SK-N-SH treated with all-trans-retinoic acid at 6 μM for 48 hours (cell line): ENCODE results near the gene ZNF143.

ENCODE experiments used
- ATAC-seq: fragments of 200-7000 bp; cut with Tn5 transposase; 3 replicates; pipeline ENCODE4 v1.9.1; 2020; ENCODE audit warnings: mild to moderate bottlenecking, moderate library complexity
- BACH2 ChIP-seq: fragments of 250-450 bp; sonication (Bioruptor Pico); IDR thresholded peaks from 2 replicates; pipeline ENCODE4 v1.9.0; 2021; ENCODE audit warnings: mild to moderate bottlenecking, borderline replicate concordance
- CSDC2 ChIP-seq: fragments of 250-450 bp; sonication (Bioruptor Pico); IDR thresholded peaks from 2 replicates; pipeline ENCODE4 v1.5.0; 2020; ENCODE audit warnings: mild to moderate bottlenecking, moderate library complexity
- ESRRG ChIP-seq: fragments of 250-450 bp; sonication (Bioruptor Pico); IDR thresholded peaks from 2 replicates; pipeline ENCODE4 v1.6.1; 2021; ENCODE audit warnings: mild to moderate bottlenecking
- GLIS3 ChIP-seq: fragments of 250-450 bp; sonication (Bioruptor Pico); IDR thresholded peaks from 2 replicates; pipeline ENCODE4 v1.5.0; 2020; ENCODE audit warnings: mild to moderate bottlenecking, moderate library complexity
- ISL1 ChIP-seq: fragments of 250-450 bp; sonication (Bioruptor Pico); IDR thresholded peaks from 2 replicates; pipeline ENCODE4 v2.1.2; 2022; ENCODE audit warnings: mild to moderate bottlenecking, moderate library complexity
- OSR1 ChIP-seq: fragments of 250-450 bp; sonication (Bioruptor Pico); IDR thresholded peaks from 2 replicates; pipeline ENCODE4 v1.8.0; 2022; ENCODE audit warnings: moderate library complexity, mild to moderate bottlenecking, inconsistent platforms
- PPARA ChIP-seq: fragments of 250-450 bp; sonication (Bioruptor Pico); IDR thresholded peaks from 2 replicates; pipeline ENCODE4 v1.5.0; 2020; ENCODE audit warnings: mild to moderate bottlenecking, borderline replicate concordance
- RARB ChIP-seq: fragments of 250-450 bp; sonication (Bioruptor Pico); IDR thresholded peaks from 2 replicates; pipeline ENCODE4 v1.8.0; 2021; ENCODE audit warnings: mild to moderate bottlenecking, moderate library complexity
- SNAI2 ChIP-seq: fragments of 250-450 bp; sonication (Bioruptor Pico); IDR thresholded peaks from 2 replicates; pipeline ENCODE4 v1.5.0; 2020; ENCODE audit warnings: mild to moderate bottlenecking, moderate library complexity
- TCF4 ChIP-seq: fragments of 250-450 bp; sonication (Bioruptor Pico); IDR thresholded peaks from 2 replicates; pipeline ENCODE4 v1.8.0; 2021; ENCODE audit warnings: mild to moderate bottlenecking, moderate library complexity, borderline replicate concordance
- TOX ChIP-seq: fragments of 250-450 bp; sonication (Bioruptor Pico); IDR thresholded peaks from 2 replicates; pipeline ENCODE4 v1.8.0; 2021; ENCODE audit warnings: mild to moderate bottlenecking, moderate library complexity, borderline replicate concordance
- ZC3H10 ChIP-seq: fragments of 250-450 bp; sonication (Bioruptor Pico); IDR thresholded peaks from 2 replicates; pipeline ENCODE4 v1.5.1; 2021; ENCODE audit warnings: mild to moderate bottlenecking, moderate library complexity
- ZFP3 ChIP-seq: fragments of 250-450 bp; sonication (Bioruptor Pico); IDR thresholded peaks from 2 replicates; pipeline ENCODE4 v1.5.0; 2020; ENCODE audit warnings: mild to moderate bottlenecking, moderate library complexity
- ZFP30 ChIP-seq: fragments of 450-650 bp; formaldehyde crosslinking; IDR thresholded peaks from 2 replicates; pipeline ENCODE4 v1.5.0; 2022; ENCODE audit warnings: mild to moderate bottlenecking, moderate library complexity
- ZNF565 ChIP-seq: fragments of 450-650 bp; formaldehyde crosslinking; conservative IDR thresholded peaks from 2 replicates; pipeline ENCODE4 v1.5.0; 2020; ENCODE audit warnings: low read depth, mild to moderate bottlenecking, moderate library complexity
- ZNF70 ChIP-seq: fragments of 450-650 bp; formaldehyde crosslinking; IDR thresholded peaks from 2 replicates; pipeline ENCODE4 v1.5.0; 2020; ENCODE audit warnings: mild to moderate bottlenecking, moderate library complexity
- ZNF8 ChIP-seq: fragments of 450-650 bp; formaldehyde crosslinking; IDR thresholded peaks from 2 replicates; pipeline ENCODE4 v1.5.0; 2020; ENCODE audit warnings: mild to moderate bottlenecking, moderate library complexity
- TF ChIP-seq, protein P1 (sequence below): fragments of 250-450 bp; sonication (Bioruptor Pico); IDR thresholded peaks from 2 replicates; pipeline ENCODE4 v1.5.1; 2020; ENCODE audit warnings: low read depth, mild to moderate bottlenecking, moderate library complexity
- TF ChIP-seq, protein P2 (sequence below): fragments of 250-450 bp; sonication (Bioruptor Pico); IDR thresholded peaks from 2 replicates; pipeline ENCODE4 v1.8.0; 2021; ENCODE audit warnings: low read depth, mild to moderate bottlenecking, moderate library complexity, borderline replicate concordance
- TF ChIP-seq, protein P3 (sequence below): fragments of 250-450 bp; sonication (Bioruptor Pico); IDR thresholded peaks from 2 replicates; pipeline ENCODE4 v1.8.0; 2020; ENCODE audit warnings: mild to moderate bottlenecking, moderate library complexity, borderline replicate concordance

The ZNF143 gene

DNA sequence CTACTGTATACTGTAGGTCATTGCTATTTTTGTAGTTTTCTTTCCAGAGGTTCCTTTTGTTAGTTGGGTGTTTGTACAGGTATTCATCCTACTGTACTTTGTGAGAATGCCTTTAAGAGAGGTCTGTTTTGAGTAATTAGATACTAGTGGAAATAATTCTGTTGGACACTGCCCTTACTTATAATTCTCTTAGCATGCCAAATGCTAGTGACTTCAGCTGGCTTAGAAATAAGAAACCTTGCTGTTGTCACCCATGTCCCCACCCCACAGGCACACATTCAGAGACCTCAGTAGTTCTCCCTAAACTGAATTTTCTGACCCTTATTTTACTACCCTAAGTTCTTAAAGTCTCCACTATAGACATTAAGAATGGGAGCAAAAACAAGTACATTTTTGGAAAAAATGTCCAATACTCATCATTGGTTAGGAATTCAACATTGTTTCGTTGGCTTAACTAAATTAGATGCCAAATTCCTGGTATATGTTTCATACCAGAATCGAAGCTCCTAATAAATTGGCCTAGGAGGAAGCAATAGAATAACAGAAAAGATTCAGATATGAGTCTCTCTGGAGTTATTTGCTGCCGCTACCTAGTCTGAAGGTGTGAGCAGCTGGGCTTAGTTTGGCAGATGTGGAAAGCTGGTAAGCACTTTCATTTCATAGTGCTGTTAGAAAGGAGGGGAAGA is 28.4 kb downstream of the ZNF143 start:
- ATAC-seq: peak; percentile 85
- TF ChIP-seq, protein P1, sequence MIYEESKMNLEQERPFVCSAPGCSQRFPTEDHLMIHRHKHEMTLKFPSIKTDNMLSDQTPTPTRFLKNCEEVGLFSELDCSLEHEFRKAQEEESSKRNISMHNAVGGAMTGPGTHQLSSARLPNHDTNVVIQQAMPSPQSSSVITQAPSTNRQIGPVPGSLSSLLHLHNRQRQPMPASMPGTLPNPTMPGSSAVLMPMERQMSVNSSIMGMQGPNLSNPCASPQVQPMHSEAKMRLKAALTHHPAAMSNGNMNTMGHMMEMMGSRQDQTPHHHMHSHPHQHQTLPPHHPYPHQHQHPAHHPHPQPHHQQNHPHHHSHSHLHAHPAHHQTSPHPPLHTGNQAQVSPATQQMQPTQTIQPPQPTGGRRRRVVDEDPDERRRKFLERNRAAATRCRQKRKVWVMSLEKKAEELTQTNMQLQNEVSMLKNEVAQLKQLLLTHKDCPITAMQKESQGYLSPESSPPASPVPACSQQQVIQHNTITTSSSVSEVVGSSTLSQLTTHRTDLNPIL: no peak
- TF ChIP-seq ESRRG (CRISPR knock-in tag) (no peak), RARB (no peak), GLIS3 (CRISPR knock-in tag) (no peak), ZC3H10 (CRISPR knock-in tag) (no peak), TOX (CRISPR knock-in tag) (no peak), CSDC2 (CRISPR knock-in tag) (no peak), ZNF70 (CRISPR knock-in tag) (no peak), ZFP30 (no peak), SNAI2 (CRISPR knock-in tag) (no peak), ZFP3 (CRISPR knock-in tag) (no peak)
- TF ChIP-seq, protein P2, sequence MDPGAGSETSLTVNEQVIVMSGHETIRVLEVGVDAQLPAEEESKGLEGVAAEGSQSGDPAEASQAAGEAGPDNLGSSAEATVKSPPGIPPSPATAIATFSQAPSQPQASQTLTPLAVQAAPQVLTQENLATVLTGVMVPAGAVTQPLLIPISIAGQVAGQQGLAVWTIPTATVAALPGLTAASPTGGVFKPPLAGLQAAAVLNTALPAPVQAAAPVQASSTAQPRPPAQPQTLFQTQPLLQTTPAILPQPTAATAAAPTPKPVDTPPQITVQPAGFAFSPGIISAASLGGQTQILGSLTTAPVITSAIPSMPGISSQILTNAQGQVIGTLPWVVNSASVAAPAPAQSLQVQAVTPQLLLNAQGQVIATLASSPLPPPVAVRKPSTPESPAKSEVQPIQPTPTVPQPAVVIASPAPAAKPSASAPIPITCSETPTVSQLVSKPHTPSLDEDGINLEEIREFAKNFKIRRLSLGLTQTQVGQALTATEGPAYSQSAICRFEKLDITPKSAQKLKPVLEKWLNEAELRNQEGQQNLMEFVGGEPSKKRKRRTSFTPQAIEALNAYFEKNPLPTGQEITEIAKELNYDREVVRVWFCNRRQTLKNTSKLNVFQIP (CRISPR knock-in tag): no peak
- TF ChIP-seq, protein P3, sequence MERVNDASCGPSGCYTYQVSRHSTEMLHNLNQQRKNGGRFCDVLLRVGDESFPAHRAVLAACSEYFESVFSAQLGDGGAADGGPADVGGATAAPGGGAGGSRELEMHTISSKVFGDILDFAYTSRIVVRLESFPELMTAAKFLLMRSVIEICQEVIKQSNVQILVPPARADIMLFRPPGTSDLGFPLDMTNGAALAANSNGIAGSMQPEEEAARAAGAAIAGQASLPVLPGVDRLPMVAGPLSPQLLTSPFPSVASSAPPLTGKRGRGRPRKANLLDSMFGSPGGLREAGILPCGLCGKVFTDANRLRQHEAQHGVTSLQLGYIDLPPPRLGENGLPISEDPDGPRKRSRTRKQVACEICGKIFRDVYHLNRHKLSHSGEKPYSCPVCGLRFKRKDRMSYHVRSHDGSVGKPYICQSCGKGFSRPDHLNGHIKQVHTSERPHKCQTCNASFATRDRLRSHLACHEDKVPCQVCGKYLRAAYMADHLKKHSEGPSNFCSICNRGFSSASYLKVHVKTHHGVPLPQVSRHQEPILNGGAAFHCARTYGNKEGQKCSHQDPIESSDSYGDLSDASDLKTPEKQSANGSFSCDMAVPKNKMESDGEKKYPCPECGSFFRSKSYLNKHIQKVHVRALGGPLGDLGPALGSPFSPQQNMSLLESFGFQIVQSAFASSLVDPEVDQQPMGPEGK (CRISPR knock-in tag): no peak

DNA sequence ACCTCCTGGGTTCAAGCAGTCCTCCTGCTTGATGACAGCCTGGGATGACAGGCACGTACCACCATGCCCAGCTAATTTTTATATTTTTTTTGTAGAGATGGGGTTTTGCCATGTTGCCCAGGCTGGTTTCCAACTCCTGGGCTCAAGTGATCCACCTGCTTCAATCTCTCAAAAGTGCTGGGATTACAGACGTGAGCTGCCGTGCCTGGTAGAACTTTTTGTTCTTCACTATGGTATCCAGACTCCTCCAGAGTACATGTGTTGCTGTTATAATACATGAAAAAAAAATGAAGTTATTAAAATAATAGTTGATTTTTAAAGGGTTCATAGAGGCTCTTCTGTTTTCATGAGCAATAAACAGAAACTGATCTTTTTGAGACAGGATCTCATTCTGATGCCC is 29.6 kb downstream of the ZNF143 start:
- ATAC-seq: no peak
- TF ChIP-seq OSR1 (CRISPR knock-in tag) (no peak), ISL1 (no peak), BACH2 (CRISPR knock-in tag) (no peak), ZNF565 (no peak)
- TF ChIP-seq, protein P1: no peak

DNA sequence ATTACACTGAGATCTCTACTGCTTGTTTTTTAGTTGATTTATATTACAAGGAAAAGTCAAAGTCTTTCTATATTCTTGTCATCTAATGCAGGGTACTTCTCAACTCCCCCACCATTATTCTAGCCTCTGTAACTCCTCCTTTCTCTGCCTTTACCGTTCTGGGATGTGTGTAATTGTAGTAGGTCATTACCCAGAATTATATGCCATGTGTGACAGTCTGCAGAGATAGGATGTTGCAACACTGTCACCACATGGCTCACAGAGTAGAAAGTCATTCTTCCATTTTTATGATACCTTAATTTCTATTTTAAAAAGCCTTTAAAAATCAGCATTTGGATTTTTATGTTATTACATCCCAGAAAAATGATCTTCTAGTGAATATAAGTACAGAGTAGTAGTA is 32.7 kb downstream of the ZNF143 start:
- TF ChIP-seq ZNF70 (CRISPR knock-in tag) (no peak), SNAI2 (CRISPR knock-in tag) (no peak), PPARA (CRISPR knock-in tag) (no peak), TCF4 (CRISPR knock-in tag) (no peak), RARB (no peak), GLIS3 (CRISPR knock-in tag) (no peak), OSR1 (CRISPR knock-in tag) (no peak), ZFP3 (CRISPR knock-in tag) (no peak), BACH2 (CRISPR knock-in tag) (no peak), ZNF565 (no peak), CSDC2 (CRISPR knock-in tag) (no peak), ZFP30 (no peak), ZC3H10 (CRISPR knock-in tag) (no peak), ZNF8 (CRISPR knock-in tag) (no peak)
- TF ChIP-seq, protein P1: no peak
- TF ChIP-seq, protein P2 (CRISPR knock-in tag): no peak
- TF ChIP-seq, all 23 proteins: peak for 0
- no peak for ATAC-seq
